Rectal smooth muscle tissue (tissue), 1 donor: ENCODE measurements around the gene MN1.

Experiments
- H3K27ac ChIP-seq: one replicate; pipeline ENCODE4 v1.7.0; 2013; ENCODE audit warnings: low read depth, low read length, inconsistent platforms
- H3K27me3 ChIP-seq: one replicate; pipeline ENCODE4 v1.7.0; 2013; ENCODE audit warnings: low read length; ENCODE audit not compliant: control insufficient read depth, insufficient read depth
- H3K36me3 ChIP-seq: one replicate; pipeline ENCODE4 v1.7.0; 2013; ENCODE audit warnings: low read length; ENCODE audit not compliant: control insufficient read depth, insufficient read depth
- H3K4me1 ChIP-seq: one replicate; pipeline ENCODE4 v1.7.0; 2013; ENCODE audit warnings: low read length; ENCODE audit not compliant: control insufficient read depth, insufficient read depth
- H3K4me3 ChIP-seq: one replicate; pipeline ENCODE4 v1.7.0; 2013; ENCODE audit warnings: low read length
- H3K9ac ChIP-seq: one replicate; pipeline ENCODE4 v1.7.0; 2013; ENCODE audit warnings: low read length

MN1 gene

GRCh38 chr22:27727673-27728451, 73.7 kb downstream of the MN1 start:
- Histone ChIP-seq H3K9ac (no peak overlapping the region), H3K27ac (no peak overlapping the region), H3K4me3 (no peak overlapping the region)

GRCh38 chr22:27726686-27727449, 74.7 kb downstream of the MN1 start:
- H3K9ac ChIP-seq = no peak overlapping the region
- H3K27me3 ChIP-seq = no peaks in the 10 kb centered on the region
- peak overlapping the region; percentile 52 for H3K27ac ChIP-seq
- no peak overlapping the region for H3K4me3 ChIP-seq
- no peaks in the 10 kb centered on the region for H3K36me3 ChIP-seq
- H3K4me1 ChIP-seq = peaks cover 6% of the 10 kb centered on the region

More at GRCh38 chr22:27727673-27728451, 73.7 kb downstream of the MN1 start:
- Histone ChIP-seq H3K27me3 (no peaks in the 10 kb centered on the region), H3K4me1 (peaks cover 6% of the 10 kb centered on the region), H3K36me3 (no peaks in the 10 kb centered on the region)

- Histone ChIP-seq H3K27me3 (no peaks in the 10 kb centered on the region), H3K4me3 (no peak overlapping the region), H3K4me1 (peaks cover 6% of the 10 kb centered on the region), H3K27ac (peak overlapping the region; percentile 52), H3K36me3 (no peaks in the 10 kb centered on the region), H3K9ac (no peak overlapping the region)
Observed at GRCh38 chr22:27726331-27726685, 75.2 kb downstream of the MN1 start.

GRCh38 chr22:27725661-27726060, 75.9 kb downstream of the MN1 start:
- Histone ChIP-seq H3K9ac (no peak overlapping the region), H3K27me3 (no peaks in the 10 kb centered on the region), H3K4me3 (no peak overlapping the region), H3K27ac (no peak overlapping the region), H3K36me3 (no peaks in the 10 kb centered on the region), H3K4me1 (peaks cover 6% of the 10 kb centered on the region)

- Histone ChIP-seq H3K4me1 (peaks cover 6% of the 10 kb centered on the region), H3K4me3 (no peak overlapping the region), H3K9ac (no peak overlapping the region), H3K27me3 (no peaks in the 10 kb centered on the region), H3K36me3 (no peaks in the 10 kb centered on the region), H3K27ac (no peak overlapping the region)
Observed at GRCh38 chr22:27724709-27725108, 76.8 kb downstream of the MN1 start.

- Histone ChIP-seq H3K9ac (no peak overlapping the region), H3K4me1 (peaks cover 6% of the 10 kb centered on the region), H3K27ac (no peak overlapping the region), H3K36me3 (no peaks in the 10 kb centered on the region), H3K27me3 (no peaks in the 10 kb centered on the region), H3K4me3 (no peak overlapping the region)
Observed at GRCh38 chr22:27724157-27724556, 77.4 kb downstream of the MN1 start.

- H3K9ac ChIP-seq = no peak overlapping the region
- H3K27ac ChIP-seq = no peak overlapping the region
- H3K4me1 ChIP-seq = peaks cover 6% of the 10 kb centered on the region
- H3K36me3 ChIP-seq = no peaks in the 10 kb centered on the region
- no peak overlapping the region for H3K4me3 ChIP-seq
- H3K27me3 ChIP-seq = no peaks in the 10 kb centered on the region
Observed at GRCh38 chr22:27723708-27724107, 77.8 kb downstream of the MN1 start.

GRCh38 chr22:27723158-27723557, 78.4 kb downstream of the MN1 start:
- Histone ChIP-seq H3K36me3 (no peaks in the 10 kb centered on the region), H3K9ac (no peak overlapping the region), H3K4me1 (peaks cover 6% of the 10 kb centered on the region), H3K27ac (no peak overlapping the region), H3K27me3 (no peaks in the 10 kb centered on the region), H3K4me3 (no peak overlapping the region)

- Histone ChIP-seq H3K4me1 (no peaks in the 10 kb centered on the region), H3K4me3 (no peak overlapping the region), H3K27ac (no peak overlapping the region), H3K9ac (no peak overlapping the region), H3K27me3 (peaks cover 2% of the 10 kb centered on the region), H3K36me3 (no peaks in the 10 kb centered on the region)
Observed at GRCh38 chr22:27720860-27721259, 80.7 kb downstream of the MN1 start.

- Histone ChIP-seq H3K9ac (no peak overlapping the region), H3K4me1 (no peaks in the 10 kb centered on the region), H3K27ac (no peak overlapping the region), H3K36me3 (no peaks in the 10 kb centered on the region), H3K4me3 (no peak overlapping the region), H3K27me3 (peaks cover 2% of the 10 kb centered on the region)
Observed at GRCh38 chr22:27719535-27720227, 81.9 kb downstream of the MN1 start.

GRCh38 chr22:27719036-27719347, 82.6 kb downstream of the MN1 start:
- Histone ChIP-seq H3K27me3 (peaks cover 2% of the 10 kb centered on the region), H3K9ac (no peak overlapping the region), H3K27ac (no peak overlapping the region), H3K4me1 (no peaks in the 10 kb centered on the region), H3K4me3 (no peak overlapping the region), H3K36me3 (no peaks in the 10 kb centered on the region)

GRCh38 chr22:27718186-27719035, 83.1 kb downstream of the MN1 start:
- Histone ChIP-seq H3K4me3 (no peak overlapping the region), H3K4me1 (no peaks in the 10 kb centered on the region), H3K27me3 (peaks cover 2% of the 10 kb centered on the region), H3K27ac (no peak overlapping the region), H3K36me3 (no peaks in the 10 kb centered on the region), H3K9ac (no peak overlapping the region)
